MM.1S (cell line): ENCODE measurements around the gene APOBEC3A.

ENCODE experiments used
- DNase-seq: peaks from one replicate; pipeline ENCODE4 v3.0.0-alpha.2; 2015
- H2AFZ ChIP-seq: fragments of 300-600 bp; sonication (generic); 2 replicates; pipeline ENCODE4 v1.6.0; 2016; ENCODE audit warnings: antibody characterized with exemption, low read length
- H3F3A ChIP-seq: fragments of 300-600 bp; sonication (generic); 2 replicates; pipeline ENCODE4 v1.6.1; 2016; ENCODE audit warnings: mild to moderate bottlenecking, antibody characterized with exemption, low read length, moderate library complexity, mixed read lengths; ENCODE audit not compliant: insufficient read depth
- H3K27ac ChIP-seq: fragments of 300-600 bp; sonication (generic); 2 replicates; pipeline ENCODE4 v1.5.1; 2016; ENCODE audit warnings: mild to moderate bottlenecking, low read length
- H3K27me3 ChIP-seq: fragments of 300-600 bp; sonication (generic); replicated peaks from 2 replicates; pipeline ENCODE4 v1.6.0; 2016; ENCODE audit warnings: low read length; ENCODE audit not compliant: insufficient read depth
- H3K36me3 ChIP-seq: fragments of 300-600 bp; sonication (generic); replicated peaks from 2 replicates; pipeline ENCODE4 v1.6.1; 2016; ENCODE audit warnings: mild to moderate bottlenecking, low read length, mixed read lengths; ENCODE audit not compliant: insufficient read depth
- H3K4me1 ChIP-seq: fragments of 300-600 bp; sonication (generic); 2 replicates; pipeline ENCODE4 v1.6.1; 2016; ENCODE audit warnings: low read length, mixed read lengths
- H3K4me2 ChIP-seq: fragments of 300-600 bp; sonication (generic); 2 replicates; pipeline ENCODE4 v1.6.0; 2016; ENCODE audit warnings: low read depth, low read length
- H3K4me3 ChIP-seq: fragments of 300-600 bp; sonication (generic); 2 replicates; pipeline ENCODE4 v1.5.1; 2016; ENCODE audit warnings: low read length, mixed read lengths
- H3K79me2 ChIP-seq: fragments of 300-600 bp; sonication (generic); 2 replicates; pipeline ENCODE4 v1.6.1; 2016; ENCODE audit warnings: mixed run types, low read length, mixed read lengths
- H3K9ac ChIP-seq: fragments of 300-600 bp; sonication (generic); 2 replicates; pipeline ENCODE4 v1.6.1; 2016; ENCODE audit warnings: low read length, mixed read lengths
- H3K9me2 ChIP-seq: fragments of 300-600 bp; sonication (generic); replicated peaks from 2 replicates; pipeline ENCODE4 v1.6.1; 2016; ENCODE audit warnings: mild to moderate bottlenecking, low read length, mixed read lengths; ENCODE audit not compliant: insufficient read depth
- H3K9me3 ChIP-seq: fragments of 300-600 bp; sonication (generic); replicated peaks from 2 replicates; pipeline ENCODE4 v1.6.1; 2016; ENCODE audit warnings: mild to moderate bottlenecking, low read length, mixed read lengths; ENCODE audit not compliant: insufficient read depth
- H4K20me1 ChIP-seq: fragments of 300-600 bp; sonication (generic); 2 replicates; pipeline ENCODE4 v1.6.1; 2016; ENCODE audit warnings: mild to moderate bottlenecking, low read length, moderate library complexity, mixed read lengths; ENCODE audit not compliant: insufficient read depth
- CTCF ChIP-seq: fragments of 300-600 bp; sonication (generic); IDR thresholded peaks from 2 replicates; pipeline ENCODE4 v1.5.1; 2016; ENCODE audit warnings: antibody characterized with exemption, low read length, mixed read lengths
- EZH2 ChIP-seq: fragments of 300-600 bp; sonication (generic); optimal IDR thresholded peaks from 2 replicates; pipeline ENCODE3; 2017; ENCODE audit warnings: low read depth, mild to moderate bottlenecking, antibody characterized with exemption, low read length, mixed read lengths
- EZH2phosphoT487 ChIP-seq: fragments of 300-600 bp; sonication (generic); IDR thresholded peaks from 2 replicates; pipeline ENCODE4 v1.6.1; 2018; ENCODE audit warnings: antibody characterized with exemption, low read length

Gene APOBEC3A

DNA sequence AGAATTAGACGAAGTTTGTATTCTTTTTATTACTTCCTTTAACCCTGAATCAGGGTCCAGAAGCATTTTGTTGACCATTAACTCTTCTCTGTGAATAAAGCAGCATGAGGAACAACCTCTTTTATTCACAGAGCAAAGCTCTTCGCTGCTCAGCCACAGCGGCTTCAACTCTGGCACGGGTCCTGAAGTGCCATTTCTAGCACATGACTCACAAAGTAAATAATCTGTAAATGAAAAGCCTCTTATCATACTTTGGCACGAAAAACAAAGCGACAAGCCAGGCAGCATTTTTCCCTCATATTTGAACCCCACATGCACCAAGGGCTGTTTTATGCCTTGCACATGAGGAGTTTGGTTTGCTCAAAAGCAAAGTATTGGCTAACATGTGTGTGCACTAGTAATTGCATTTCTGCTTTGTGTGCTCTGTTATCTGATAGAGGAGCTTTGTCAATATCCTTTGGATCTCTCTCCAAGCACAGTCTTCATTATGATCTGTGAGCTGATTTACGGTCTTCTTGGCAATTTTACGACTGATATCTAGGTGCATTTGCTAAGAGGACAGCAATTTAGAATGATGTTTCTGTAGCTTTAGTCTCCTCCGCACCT, 33.0 kb upstream of the APOBEC3A start:
- Histone ChIP-seq H3F3A (peaks cover 2% of the 10 kb centered on the region; the same call in 1 of the 2 replicates), H2AFZ (no peak overlapping the region), H3K27ac (no peak overlapping the region), H3K9me2 (no peaks in the 10 kb centered on the region), H3K79me2 (no peaks in the 10 kb centered on the region), H3K36me3 (no peaks in the 10 kb centered on the region), H4K20me1 (no peaks in the 10 kb centered on the region), H3K4me3 (no peak overlapping the region), H3K4me1 (no peaks in the 10 kb centered on the region), H3K9ac (no peak overlapping the region), H3K9me3 (no peaks in the 10 kb centered on the region), H3K4me2 (no peak overlapping the region), H3K27me3 (peaks cover 8% of the 10 kb centered on the region; the same call in 1 of the 2 replicates)
- TF ChIP-seq EZH2phosphoT487 (no peak), CTCF (no peak), EZH2 (no peak)
- DNase-seq: no peak

DNA sequence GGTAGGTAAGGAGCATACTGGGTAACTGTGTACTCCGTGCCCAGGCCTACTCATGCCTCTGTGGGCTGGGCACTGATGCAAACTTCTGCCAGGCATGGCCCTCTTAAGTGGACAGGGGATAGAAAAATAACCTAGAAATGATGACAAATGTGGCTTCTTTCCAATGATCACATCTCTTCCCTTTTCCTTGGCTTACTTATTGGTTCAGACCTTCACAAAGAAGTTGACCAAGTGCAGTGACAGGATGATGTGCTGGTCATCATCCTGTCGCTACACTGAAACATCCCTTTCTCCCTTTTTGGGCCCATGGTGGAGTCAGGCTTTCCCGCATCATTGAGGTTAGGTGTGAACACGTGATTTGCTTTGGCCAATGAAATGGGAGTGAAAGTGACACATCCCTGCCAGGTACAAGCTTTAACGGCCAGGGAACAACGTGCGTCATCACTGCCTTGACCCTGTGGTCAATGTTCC, 31.8 kb upstream of the APOBEC3A start:
- H2AFZ ChIP-seq: no peak overlapping the region
- H3K27me3 ChIP-seq: peaks cover 8% of the 10 kb centered on the region; the same call in 1 of the 2 replicates
- no peak overlapping the region for H3K4me2 ChIP-seq
- H3K79me2 ChIP-seq: no peaks in the 10 kb centered on the region
- no peaks in the 10 kb centered on the region for H4K20me1 ChIP-seq
- no peak overlapping the region for H3K9ac ChIP-seq
- peaks cover 2% of the 10 kb centered on the region; the same call in 1 of the 2 replicates for H3F3A ChIP-seq
- H3K9me2 ChIP-seq: no peaks in the 10 kb centered on the region
- no peak overlapping the region for H3K4me3 ChIP-seq
- no peak for DNase-seq
- H3K27ac ChIP-seq: no peak overlapping the region
- TF ChIP-seq EZH2phosphoT487 (no peak), EZH2 (no peak), CTCF (no peak)
- H3K4me1 ChIP-seq: no peaks in the 10 kb centered on the region
- no peaks in the 10 kb centered on the region for H3K36me3 ChIP-seq
- no peaks in the 10 kb centered on the region for H3K9me3 ChIP-seq

GRCh38 chr22:38927033-38927781, 30.2 kb upstream of the APOBEC3A start:
- Histone ChIP-seq H3K79me2 (no peaks in the 10 kb centered on the region), H2AFZ (no peak overlapping the region), H3F3A (peaks cover 2% of the 10 kb centered on the region; the same call in 1 of the 2 replicates), H3K36me3 (no peaks in the 10 kb centered on the region), H3K27me3 (peaks cover 8% of the 10 kb centered on the region; the same call in 1 of the 2 replicates), H3K9me3 (no peaks in the 10 kb centered on the region), H3K4me1 (no peaks in the 10 kb centered on the region), H4K20me1 (no peaks in the 10 kb centered on the region), H3K4me3 (no peak overlapping the region), H3K9ac (no peak overlapping the region), H3K4me2 (peak overlapping the region; percentile 6; the same call in 1 of the 2 replicates), H3K9me2 (no peaks in the 10 kb centered on the region), H3K27ac (no peak overlapping the region)
- DNase-seq: peak; percentile 71
- TF ChIP-seq EZH2phosphoT487 (no peak), CTCF (peak; percentile 52)
